WTC11 (cell line): ENCODE data around the gene TRPC4AP. TPM values are rescaled to one million over a fixed set of nuclear protein-coding genes. Genes with fewer than 3 reads are reported as not detected.

ENCODE experiments used
- ATAC-seq: fragments of 200-7000 bp; cut with Tn5 transposase; 2 replicates; pipeline ENCODE4 v1.10.0; 2021; ENCODE audit warnings: mild to moderate bottlenecking, moderate library complexity
- CTCF ChIA-PET: fragments of 300-600 bp; sonication (Branson Sonifier 250); formaldehyde crosslinking; loops from one replicate; lab custom pipeline; 2021; ENCODE audit warnings: antibody characterized with exemption; lab: Charles Lee
- POLR2A ChIA-PET: fragments of 350-600 bp; sonication (Branson Sonifier 250); formaldehyde crosslinking; loops from one replicate; lab custom pipeline; 2021; ENCODE audit warnings: antibody characterized with exemption; lab: Charles Lee
- DNase-seq: peaks from one replicate; pipeline ENCODE4 v3.0.0; 2021; ENCODE audit warnings: low spot score
- H3K27ac Mint-ChIP-seq: 2 replicates; pipeline ENCODE4 v1.8.0; 2021; ENCODE audit warnings: mixed read lengths
- H3K27me3 Mint-ChIP-seq: 2 replicates; pipeline ENCODE4 v1.8.0; 2021; ENCODE audit warnings: low read depth, mild to moderate bottlenecking, moderate library complexity, mixed read lengths
- H3K36me3 Mint-ChIP-seq: 2 replicates; pipeline ENCODE4 v1.8.0; 2021; ENCODE audit warnings: mixed read lengths
- H3K4me1 Mint-ChIP-seq: 2 replicates; pipeline ENCODE4 v1.8.0; 2022; ENCODE audit warnings: mixed read lengths
- H3K4me3 Mint-ChIP-seq: 2 replicates; pipeline ENCODE4 v1.8.0; 2021; ENCODE audit warnings: mild to moderate bottlenecking, moderate library complexity, mixed read lengths
- H3K9me3 Mint-ChIP-seq: 2 replicates; pipeline ENCODE4 v1.8.0; 2021; ENCODE audit warnings: mixed read lengths
- AFF4 ChIP-seq: sonication (generic); formaldehyde crosslinking; IDR thresholded peaks from 2 replicates; pipeline ENCODE4 v1.8.1; 2023; ENCODE audit warnings: mild to moderate bottlenecking, missing genetic modification reagents, borderline replicate concordance
- ATF3 ChIP-seq: sonication (generic); formaldehyde crosslinking; conservative IDR thresholded peaks from 2 replicates; pipeline ENCODE4 v1.8.1; 2022; ENCODE audit warnings: mild to moderate bottlenecking, missing genetic modification reagents
- EMX1 ChIP-seq: fragments of 250-450 bp; sonication (Bioruptor Pico); IDR thresholded peaks from 2 replicates; pipeline ENCODE4 v1.8.0; 2021; ENCODE audit warnings: mild to moderate bottlenecking
- GTF2I ChIP-seq: fragments of 250-450 bp; sonication (Bioruptor Pico); conservative IDR thresholded peaks from 2 replicates; pipeline ENCODE4 v1.4.0; 2021; ENCODE audit warnings: mild to moderate bottlenecking
- IRF2 ChIP-seq: sonication (generic); formaldehyde crosslinking; IDR thresholded peaks from 2 replicates; pipeline ENCODE4 v1.8.0; 2022; ENCODE audit warnings: low read depth, missing genetic modification reagents, borderline replicate concordance
- MXD4 ChIP-seq: fragments of 250-450 bp; sonication (Bioruptor Pico); IDR thresholded peaks from 2 replicates; pipeline ENCODE4 v1.8.0; 2021; ENCODE audit warnings: mild to moderate bottlenecking, moderate library complexity, borderline replicate concordance
- NFATC4 ChIP-seq: fragments of 250-450 bp; sonication (Bioruptor Pico); IDR thresholded peaks from 2 replicates; pipeline ENCODE4 v1.9.0; 2021; ENCODE audit warnings: mild to moderate bottlenecking
- NR1H2 ChIP-seq: sonication (generic); formaldehyde crosslinking; IDR thresholded peaks from 2 replicates; pipeline ENCODE4 v1.9.0; 2021; ENCODE audit warnings: mild to moderate bottlenecking, moderate library complexity, missing genetic modification reagents
- OVOL2 ChIP-seq: fragments of 250-450 bp; sonication (Bioruptor Pico); IDR thresholded peaks from 2 replicates; pipeline ENCODE4 v1.9.0; 2021; ENCODE audit warnings: mild to moderate bottlenecking, borderline replicate concordance
- SP1 ChIP-seq: sonication (generic); formaldehyde crosslinking; conservative IDR thresholded peaks from 2 replicates; pipeline ENCODE4 v1.8.1; 2022; ENCODE audit warnings: missing genetic modification reagents
- ZNF138 ChIP-seq: sonication (generic); formaldehyde crosslinking; conservative IDR thresholded peaks from 2 replicates; pipeline ENCODE4 v1.8.1; 2022; ENCODE audit warnings: mild to moderate bottlenecking, moderate library complexity, missing genetic modification reagents
- ZNF219 ChIP-seq: sonication (generic); formaldehyde crosslinking; IDR thresholded peaks from 2 replicates; pipeline ENCODE4 v1.8.0; 2023; ENCODE audit warnings: missing genetic modification reagents, mild to moderate bottlenecking, borderline replicate concordance
- ZNF281 ChIP-seq: sonication (generic); formaldehyde crosslinking; IDR thresholded peaks from 2 replicates; pipeline ENCODE4 v1.8.0; 2023; ENCODE audit warnings: mild to moderate bottlenecking, missing genetic modification reagents
- ZNF396 ChIP-seq: fragments of 250-450 bp; sonication (Bioruptor Pico); IDR thresholded peaks from 2 replicates; pipeline ENCODE4 v1.8.0; 2021; ENCODE audit warnings: mild to moderate bottlenecking, moderate library complexity, borderline replicate concordance
- microRNA-seq: library from miRNA; unstranded; fragments of <30 nt; microRNA quantifications from one replicate; pipeline ENCODE4 v1.2.0, GENCODE V29; 2022; ENCODE audit warnings: borderline number of aligned reads
- total RNA-seq: library from RNA; stranded (reverse); gene quantifications from 3 replicates; pipeline ENCODE4 v1.2.3, GENCODE V29; 2021
- TF ChIP-seq, protein P1 (sequence below): sonication (generic); formaldehyde crosslinking; IDR thresholded peaks from 2 replicates; pipeline ENCODE4 v1.8.0; 2022; ENCODE audit warnings: mild to moderate bottlenecking, missing genetic modification reagents

Gene TRPC4AP
- total RNA-seq, 1 experiment from 2014 or later: 73.8 TPM

DNA sequence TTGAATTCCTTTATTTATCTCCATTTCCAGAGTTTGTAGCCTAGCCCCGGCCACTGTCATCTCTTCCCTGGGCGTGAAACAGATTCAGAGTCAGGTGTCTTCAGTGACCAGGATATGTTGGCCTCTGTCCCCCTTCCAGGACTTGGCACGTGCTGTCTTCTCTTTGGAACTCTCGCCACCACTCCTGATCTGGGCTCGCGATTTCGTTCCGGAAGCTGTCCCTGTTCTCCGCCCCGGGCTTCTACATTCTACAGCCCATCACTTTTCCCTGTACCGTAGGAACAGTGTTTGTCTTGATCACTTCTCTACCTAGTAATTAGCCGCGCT lies 137.7 kb downstream of the TRPC4AP start:
- peak; percentile 22 for DNase-seq
- peaks cover 48% of the 10 kb centered on the region for H3K4me1 Mint-ChIP-seq
- peaks cover 5% of the 10 kb centered on the region; the same call in 1 of the 2 replicates for H3K36me3 Mint-ChIP-seq
- POLR2A ChIA-PET: interaction anchor here (0.6 to 0.9 kb wide), 3 partner anchors 11 to 415 kb away, joined by 3 to 4 read pairs (median 3); no protein-coding TSS in a partner anchor
- ATAC-seq: no peak
- TF ChIP-seq MXD4 (CRISPR knock-in tag) (no peak), GTF2I (CRISPR knock-in tag) (no peak), NR1H2 (CRISPR knock-in tag) (no peak), AFF4 (no peak), EMX1 (CRISPR knock-in tag) (no peak), ZNF138 (no peak), OVOL2 (no peak), IRF2 (CRISPR knock-in tag) (no peak), ZNF396 (CRISPR knock-in tag) (no peak)
- peak overlapping the region; percentile 91 for H3K4me3 Mint-ChIP-seq
- CTCF ChIA-PET: interaction anchor here (1.0 to 3.6 kb wide), 3 partner anchors 43 to 82 kb away, joined by 6 to 103 read pairs (median 29); partner anchors contain the start of genes ACSS2 and GGT7
- H3K27me3 Mint-ChIP-seq: peaks cover 8% of the 10 kb centered on the region
- no peaks in the 10 kb centered on the region for H3K9me3 Mint-ChIP-seq
- H3K27ac Mint-ChIP-seq: peak overlapping the region; percentile 93

- no peak overlapping the region for H3K4me3 Mint-ChIP-seq
- peaks cover 5% of the 10 kb centered on the region; the same call in 1 of the 2 replicates for H3K36me3 Mint-ChIP-seq
Observed at GRCh38 chr20:34953960-34954359, 138.6 kb downstream of the TRPC4AP start.

GRCh38 chr20:34952671-34953070 lies 139.9 kb downstream of the TRPC4AP start:
- ChIA-PET CTCF (interaction anchor here (1.2 to 2.3 kb wide), 4 partner anchors 46 to 183 kb away, joined by 3 to 9 read pairs (median 4); partner anchors contain the start of genes ACSS2 and GGT7), POLR2A (no interaction called here)
- TF ChIP-seq NFATC4 (CRISPR knock-in tag) (no peak), SP1 (CRISPR knock-in tag) (no peak), ATF3 (no peak), ZNF281 (CRISPR knock-in tag) (no peak), ZNF219 (CRISPR knock-in tag) (no peak)
- H3K36me3 Mint-ChIP-seq: peaks cover 5% of the 10 kb centered on the region; the same call in 1 of the 2 replicates
- no peaks in the 10 kb centered on the region for H3K9me3 Mint-ChIP-seq
- peaks cover 8% of the 10 kb centered on the region; the same call in 1 of the 2 replicates for H3K27me3 Mint-ChIP-seq
- H3K27ac Mint-ChIP-seq: no peak overlapping the region; the same call in 1 of the 2 replicates
- H3K4me1 Mint-ChIP-seq: peaks cover 44% of the 10 kb centered on the region
- ATAC-seq: no peak
- DNase-seq: no peak
- no peak overlapping the region for H3K4me3 Mint-ChIP-seq

More at GRCh38 chr20:34953960-34954359, 138.6 kb downstream of the TRPC4AP start:
- Mint-ChIP-seq H3K27ac (no peak overlapping the region), H3K9me3 (no peaks in the 10 kb centered on the region), H3K4me1 (peaks cover 48% of the 10 kb centered on the region), H3K27me3 (peaks cover 8% of the 10 kb centered on the region)
- TF ChIP-seq, protein P1, sequence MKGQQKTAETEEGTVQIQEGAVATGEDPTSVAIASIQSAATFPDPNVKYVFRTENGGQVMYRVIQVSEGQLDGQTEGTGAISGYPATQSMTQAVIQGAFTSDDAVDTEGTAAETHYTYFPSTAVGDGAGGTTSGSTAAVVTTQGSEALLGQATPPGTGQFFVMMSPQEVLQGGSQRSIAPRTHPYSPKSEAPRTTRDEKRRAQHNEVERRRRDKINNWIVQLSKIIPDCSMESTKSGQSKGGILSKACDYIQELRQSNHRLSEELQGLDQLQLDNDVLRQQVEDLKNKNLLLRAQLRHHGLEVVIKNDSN (CRISPR knock-in tag): no peak
- no peak for TF ChIP-seq IRF2 (CRISPR knock-in tag)
- ATAC-seq: no peak
- CTCF ChIA-PET: interaction anchor here (0.8 to 2.3 kb wide), 3 partner anchors 19 to 81 kb away, joined by 4 to 9 read pairs (median 6); partner anchors contain the start of genes ACSS2 and GGT7
- POLR2A ChIA-PET: interaction anchor here (0.9 kb wide), 1 partner anchor 128 kb away, joined by 3 read pairs; no protein-coding TSS in a partner anchor
- no peak for DNase-seq

Small RNA genes within 50 kb of the gene (microRNA-seq; reads per million reads assigned to microRNA genes)
- not detected for gene MIR499A
- gene MIR499B: not detected

Other genes with a start within 250 kb of the TRPC4AP start
- 27.7 to 34.5 TPM (median 33.3 TPM) in 3 replicates for gene GGT7, start 220.0 kb downstream of the TRPC4AP start, total RNA-seq
- 28.9 to 35.9 TPM (median 29.0 TPM) in 3 replicates for gene ACSS2, start 216.2 kb downstream of the TRPC4AP start, total RNA-seq
- 40.7 to 47.3 TPM (median 46.7 TPM) in 3 replicates for gene GSS, start 137.0 kb downstream of the TRPC4AP start, total RNA-seq
- 0.66 to 1.0 TPM (median 0.98 TPM) in 3 replicates for gene MYH7B, start 136.9 kb downstream of the TRPC4AP start, total RNA-seq
- gene EDEM2, start 54.5 kb upstream of the TRPC4AP start, total RNA-seq: 22.7 to 24.2 TPM (median 24.0 TPM) in 3 replicates
- 20.5 to 29.7 TPM (median 22.2 TPM) in 3 replicates for gene PROCR, start 79.3 kb upstream of the TRPC4AP start, total RNA-seq
- 6.6 to 16.8 TPM (median 7.2 TPM) in 3 replicates for gene MMP24, start 133.9 kb upstream of the TRPC4AP start, total RNA-seq
- 44.0 to 50.6 TPM (median 44.9 TPM) in 3 replicates for gene MMP24OS, start 185.3 kb upstream of the TRPC4AP start, total RNA-seq
- gene EIF6, start 192.0 kb upstream of the TRPC4AP start, total RNA-seq: 130 to 157 TPM (median 133 TPM) in 3 replicates
- gene FAM83C, start 199.6 kb upstream of the TRPC4AP start, total RNA-seq: not detected in 3 replicates